Measurements from ENCODE around the gene MYO5A. TPM values are rescaled to one million over a fixed set of nuclear protein-coding genes. Genes with fewer than 3 reads are reported as not detected.

Gene MYO5A
- total and polyA plus RNA-seq, 9 of the 15 experiments (the other 6 are each of a cell fraction or from before 2014, with no cell fraction given) = 0.03 to 0.82 (median 0.40) TPM

GRCh38 chr15:52537459-52537858 is 8.8 kb upstream of the MYO5A start:
- FAIRE-seq = no peak
- no peak overlapping the region for H3K27ac ChIP-seq (ENCODE audit: extremely low read depth, low read depth, low read length)

GRCh38 chr15:52532427-52532826 is 3.7 kb upstream of the MYO5A start:
- H3K27ac ChIP-seq (ENCODE audit: extremely low read depth, low read depth, low read length) = no peak overlapping the region
- ATAC-seq = no peak
- H3K36me3 ChIP-seq (ENCODE audit: control insufficient read depth, insufficient read depth, low read length) = no peaks in the 10 kb centered on the region
- H2AFZ ChIP-seq (ENCODE audit: low read depth, low read length) = no peak overlapping the region
- no peak overlapping the region for H3K4me3 ChIP-seq
- H3K4me2 ChIP-seq (ENCODE audit: insufficient read depth, low read length) = no peak overlapping the region
- H4K20me1 ChIP-seq (replicated peaks; ENCODE audit: control insufficient read depth, insufficient read depth, low read length) = no peaks in the 10 kb centered on the region; the same call in 1 of the 2 replicates
- no TSS peak for BruUV-seq (replicated peaks)
- in situ Hi-C loops (cut with MboI) (no loop called here), intact Hi-C loops (cut with micrococcal nuclease) (no loop called here)
- H3K27me3 ChIP-seq (ENCODE audit: control insufficient read depth in 2 of 2, insufficient read depth in 2 of 2, low read length in 2 of 2) = peaks cover 26 to 32% of the 10 kb centered on the region in 2 experiments
- ChIA-PET POLR2A (interaction anchor here (1.1 kb wide), 2 partner anchors 11 to 13 kb away, joined by 4 read pairs; no protein-coding TSS in a partner anchor), CTCF (ENCODE audit: low intra/inter-chr PET ratio) (no interaction called here)
- peaks cover 0 to 14% of the 10 kb centered on the region in 2 experiments; a peak in 3 of 5 replicates for H3K4me1 ChIP-seq (replicated peaks in 1 of 2; ENCODE audit: control insufficient read depth in 2 of 2, insufficient read depth in 2 of 2, low read length in 2 of 2)
- FAIRE-seq = no peak
- H3K79me2 ChIP-seq (ENCODE audit: control insufficient read depth, insufficient read depth, low read length) = no peaks in the 10 kb centered on the region
- no peak overlapping the region for H3K9ac ChIP-seq (ENCODE audit: insufficient read depth in 1 of 2, low read depth in 2 of 2, low read length in 2 of 2)
- H3K9me3 ChIP-seq (replicated peaks; ENCODE audit: control insufficient read depth, insufficient read depth, low read depth, low read length) = no peaks in the 10 kb centered on the region
- no peaks in the 10 kb centered on the region for H3K9me1 ChIP-seq (ENCODE audit: control insufficient read depth, insufficient read depth, low read length)
- DNase-seq (ENCODE audit: extremely low read depth in 1 of 4, low spot score in 3 of 4) = no peak
- 0% methylated on average over 2 of the region's 2 CpGs for WGBS (ENCODE audit: insufficient coverage, low coverage, missing lambda C conversion rate)
- TF ChIP-seq ZNF217 (CRISPR knock-in tag; IDR thresholded peaks at IDR 0.05) (no peak), E2F3 (CRISPR knock-in tag; IDR thresholded peaks at IDR 0.05) (no peak), CHD2 (IDR thresholded peaks at IDR 0.05; ENCODE audit: low read depth, low read length) (no peak), RBM25 (IDR thresholded peaks at IDR 0.05; ENCODE audit: low read depth, low read length, severe bottlenecking) (no peak), MAZ (CRISPR knock-in tag; conservative IDR thresholded peaks at IDR 0.05 in 1 of 2, IDR thresholded peaks at IDR 0.05 in 1 of 2) (no peak), PHTF2 (CRISPR knock-in tag; IDR thresholded peaks at IDR 0.05) (no peak), NFIC (IDR thresholded peaks at IDR 0.05) (no peak), RNF219 (CRISPR knock-in tag; IDR thresholded peaks at IDR 0.05) (no peak), EZH2 (IDR thresholded peaks at IDR 0.05; ENCODE audit: borderline replicate concordance, low read depth, low read length) (no peak)

More at GRCh38 chr15:52537459-52537858, 8.8 kb upstream of the MYO5A start:
- H3K9ac ChIP-seq (ENCODE audit: insufficient read depth in 1 of 2, low read depth in 2 of 2, low read length in 2 of 2) = no peak overlapping the region
- no peaks in the 10 kb centered on the region for H3K4me1 ChIP-seq (replicated peaks in 1 of 2; ENCODE audit: control insufficient read depth in 2 of 2, insufficient read depth in 2 of 2, low read length in 2 of 2)
- in situ Hi-C loops (cut with MboI) = no loop called here
- TF ChIP-seq CREM (IDR thresholded peaks at IDR 0.05; ENCODE audit: low read depth) = no peak
- H3K9me3 ChIP-seq (replicated peaks; ENCODE audit: control insufficient read depth, insufficient read depth, low read depth, low read length) = no peaks in the 10 kb centered on the region
- H3K79me2 ChIP-seq (ENCODE audit: control insufficient read depth, insufficient read depth, low read length) = no peaks in the 10 kb centered on the region
- H3K36me3 ChIP-seq (ENCODE audit: control insufficient read depth, insufficient read depth, low read length) = no peaks in the 10 kb centered on the region
- DNase-seq (ENCODE audit: extremely low read depth in 1 of 4, low spot score in 3 of 4) (no peak), ATAC-seq (no peak)
- no peak overlapping the region for H3K4me2 ChIP-seq (ENCODE audit: insufficient read depth, low read length)
- no peak overlapping the region for H2AFZ ChIP-seq (ENCODE audit: low read depth, low read length)
- BruUV-seq (replicated peaks) = no TSS peak
- CTCF ChIA-PET (ENCODE audit: low intra/inter-chr PET ratio) = no interaction called here
- POLR2A ChIA-PET = no interaction called here
- intact Hi-C loops (cut with micrococcal nuclease) = no loop called here
- no peaks in the 10 kb centered on the region for H3K9me1 ChIP-seq (ENCODE audit: control insufficient read depth, insufficient read depth, low read length)
- H3K4me3 ChIP-seq = no peak overlapping the region
- H3K27me3 ChIP-seq (ENCODE audit: control insufficient read depth in 2 of 2, insufficient read depth in 2 of 2, low read length in 2 of 2) = no peaks in the 10 kb centered on the region; a peak in 1 of 5 replicates
- WGBS (ENCODE audit: insufficient coverage, low coverage, missing lambda C conversion rate) = 3% methylated on average over 8 of the region's 8 CpGs
- no peaks in the 10 kb centered on the region for H4K20me1 ChIP-seq (replicated peaks; ENCODE audit: control insufficient read depth, insufficient read depth, low read length)

Data from K562 (cell line).